HG02763 (cell line): Measurements from ENCODE around the gene PAX5.

Experiments used
- ATAC-seq: cut with Tn5 transposase; IDR thresholded peaks from one replicate; pipeline ENCODE4 v1.9.1; 2021; ENCODE audit warnings: mild to moderate bottlenecking, moderate library complexity; ENCODE audit not compliant: unreplicated experiment

The PAX5 gene

DNA sequence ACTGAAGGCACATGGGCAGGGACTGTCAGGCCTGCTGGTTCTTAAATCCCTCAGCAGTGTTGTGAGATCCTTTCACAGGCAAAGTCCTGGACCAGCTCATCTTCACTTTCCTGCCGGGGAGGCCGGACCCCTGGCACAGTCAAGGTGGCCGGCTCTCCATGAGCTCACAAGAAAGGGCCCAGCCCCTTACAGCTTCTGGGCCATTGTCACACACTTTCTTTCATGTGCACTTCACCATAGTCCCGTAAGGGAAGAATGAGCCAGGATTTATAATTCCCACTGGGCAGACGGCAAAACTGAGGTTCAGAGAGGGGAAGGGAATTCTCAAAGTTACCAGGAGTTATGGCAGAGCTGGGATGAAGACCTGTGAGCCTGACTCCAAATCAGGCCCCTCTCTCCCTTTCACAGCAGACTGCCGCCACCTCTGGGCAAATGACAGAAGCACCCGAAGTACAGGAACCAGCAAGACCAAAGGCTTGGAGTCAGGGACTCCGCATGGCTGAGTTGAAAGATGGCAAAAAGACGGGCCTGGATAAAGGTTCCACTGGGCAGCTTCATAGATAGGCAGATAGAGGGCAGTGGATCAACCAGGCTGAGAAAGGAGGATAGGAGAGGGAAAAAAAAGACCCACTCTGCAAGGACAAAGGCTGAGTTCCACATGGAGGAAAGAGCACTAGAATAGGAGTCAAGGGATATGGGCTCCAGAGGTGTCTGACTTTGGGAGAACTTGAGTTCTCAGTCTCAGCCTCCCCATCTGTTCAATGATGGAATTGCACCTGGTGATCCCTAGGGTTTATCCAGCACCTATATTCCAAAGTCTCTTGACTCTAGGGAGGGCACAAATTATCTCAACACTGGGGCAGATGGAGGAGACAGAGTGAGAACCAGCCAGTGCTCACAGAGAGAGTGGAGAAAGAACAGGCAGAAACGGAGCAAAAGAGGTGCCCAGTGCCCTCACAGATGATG lies 128.7 kb downstream of the PAX5 start:
- no peak for ATAC-seq

DNA sequence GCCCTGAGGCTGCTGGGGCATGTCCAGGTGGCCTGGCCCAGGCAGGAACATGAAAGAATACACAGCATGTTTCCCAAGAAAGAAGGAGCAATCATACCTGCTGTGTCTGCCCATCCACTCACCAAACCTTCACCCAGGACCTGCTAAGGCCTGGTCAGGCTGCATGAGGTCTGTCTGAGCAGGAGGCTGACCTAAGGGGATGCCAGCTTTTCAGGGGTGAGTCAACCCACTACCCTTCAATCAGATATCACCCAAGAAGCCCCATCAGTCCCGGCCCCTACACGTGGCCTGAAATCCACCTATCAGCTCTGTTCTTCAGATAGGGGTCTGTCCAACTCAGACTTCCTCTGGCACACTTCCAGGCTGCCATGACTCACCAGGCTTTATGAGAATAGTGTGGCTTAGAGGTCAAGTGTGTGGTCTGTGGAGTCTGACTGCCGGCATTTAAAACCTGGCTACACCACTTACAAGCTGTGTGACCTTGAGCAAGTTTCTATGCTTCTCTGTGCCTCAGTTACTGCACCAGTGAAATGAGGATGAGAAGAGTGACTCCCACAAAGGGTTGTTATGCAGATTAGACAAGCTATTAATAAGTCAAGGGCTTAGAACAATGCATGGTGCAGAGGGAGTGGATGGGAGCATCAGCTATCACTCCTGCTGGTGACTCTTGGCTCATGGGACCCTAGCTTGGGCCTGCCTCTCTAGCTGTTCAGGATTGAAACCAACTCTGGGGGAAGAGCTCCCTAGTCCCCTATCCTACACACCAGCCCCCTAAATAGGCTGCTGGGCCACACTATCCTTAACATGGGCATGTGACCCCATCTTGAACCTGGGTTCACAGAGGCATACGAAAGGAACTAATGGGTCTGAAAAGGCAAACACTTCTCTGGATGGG lies 130.3 kb downstream of the PAX5 start:
- ATAC-seq, result no peak

DNA sequence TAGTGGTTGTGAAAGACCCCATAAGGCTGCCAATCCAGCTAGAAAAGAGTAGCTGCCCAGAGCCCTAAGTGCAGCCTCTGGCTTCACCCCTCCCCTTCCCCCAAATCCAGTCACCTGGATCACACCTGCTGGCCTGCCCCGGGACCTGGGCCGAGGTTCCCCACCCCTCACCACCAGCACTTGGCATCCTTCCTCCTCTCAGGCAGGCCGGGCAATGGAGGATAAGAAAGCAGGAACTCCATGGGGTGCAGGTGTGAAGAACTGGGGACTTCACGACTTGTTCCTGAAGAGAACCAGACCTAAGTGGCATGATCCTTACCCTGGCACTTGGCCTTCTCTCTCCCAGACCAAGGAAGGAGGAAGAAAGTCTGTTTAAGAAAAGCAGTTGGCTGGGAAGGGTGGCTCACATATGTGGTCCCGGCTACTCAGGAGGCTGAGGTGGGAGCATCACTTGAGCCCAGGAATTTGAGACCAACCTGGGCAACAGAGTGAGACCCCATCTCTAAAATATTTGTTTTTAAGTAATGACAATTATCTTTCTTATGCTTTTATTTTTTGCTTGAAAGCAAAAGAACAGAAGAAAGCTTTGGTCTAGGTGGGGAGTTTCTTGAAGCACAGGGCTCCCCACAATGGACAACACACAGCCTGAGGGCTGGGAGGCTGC lies 131.1 kb downstream of the PAX5 start:
- no peak for ATAC-seq

- ATAC-seq, result no peak
These were observed 131.9 kb downstream of the PAX5 start for GRCh38 chr9:36902080-36902716.

DNA sequence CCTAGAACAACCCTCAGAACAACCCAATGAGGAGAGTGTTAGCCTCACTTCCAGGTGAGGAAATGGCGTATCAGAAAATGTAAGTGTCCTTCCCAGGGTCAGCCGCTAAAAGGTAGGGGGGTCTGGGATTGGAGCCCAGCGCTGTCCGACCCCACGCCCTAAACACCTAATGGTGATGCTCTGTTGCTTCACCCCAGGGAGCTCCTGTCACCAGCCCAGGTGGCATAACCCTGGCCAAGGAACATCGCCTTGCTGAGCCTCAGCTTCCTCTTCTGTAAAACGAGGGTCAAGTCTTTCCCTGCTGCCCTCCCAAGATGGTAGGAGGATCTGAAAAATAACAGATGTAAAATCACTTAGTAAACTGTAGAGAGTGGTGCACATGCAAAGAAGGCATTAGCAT lies 132.5 kb downstream of the PAX5 start:
- no peak for ATAC-seq

DNA sequence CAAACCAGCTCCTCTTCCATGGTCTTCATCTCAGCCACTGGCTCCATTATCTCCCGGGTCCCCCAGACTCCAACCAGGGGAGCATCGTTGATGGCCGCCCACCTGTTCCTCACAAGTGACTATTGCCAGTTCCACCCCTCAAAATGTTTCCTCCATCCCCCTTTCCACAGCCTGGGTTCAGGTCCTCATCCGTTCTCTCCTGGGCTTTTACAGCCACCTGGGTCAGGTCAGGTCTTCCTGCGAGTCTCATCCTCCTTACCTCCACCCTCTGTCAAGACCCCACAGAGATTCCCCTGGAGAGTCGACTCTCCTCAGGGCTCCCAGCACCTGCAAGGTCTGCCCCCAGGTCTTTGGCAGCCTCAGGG lies 133.2 kb downstream of the PAX5 start:
- no peak for ATAC-seq

DNA sequence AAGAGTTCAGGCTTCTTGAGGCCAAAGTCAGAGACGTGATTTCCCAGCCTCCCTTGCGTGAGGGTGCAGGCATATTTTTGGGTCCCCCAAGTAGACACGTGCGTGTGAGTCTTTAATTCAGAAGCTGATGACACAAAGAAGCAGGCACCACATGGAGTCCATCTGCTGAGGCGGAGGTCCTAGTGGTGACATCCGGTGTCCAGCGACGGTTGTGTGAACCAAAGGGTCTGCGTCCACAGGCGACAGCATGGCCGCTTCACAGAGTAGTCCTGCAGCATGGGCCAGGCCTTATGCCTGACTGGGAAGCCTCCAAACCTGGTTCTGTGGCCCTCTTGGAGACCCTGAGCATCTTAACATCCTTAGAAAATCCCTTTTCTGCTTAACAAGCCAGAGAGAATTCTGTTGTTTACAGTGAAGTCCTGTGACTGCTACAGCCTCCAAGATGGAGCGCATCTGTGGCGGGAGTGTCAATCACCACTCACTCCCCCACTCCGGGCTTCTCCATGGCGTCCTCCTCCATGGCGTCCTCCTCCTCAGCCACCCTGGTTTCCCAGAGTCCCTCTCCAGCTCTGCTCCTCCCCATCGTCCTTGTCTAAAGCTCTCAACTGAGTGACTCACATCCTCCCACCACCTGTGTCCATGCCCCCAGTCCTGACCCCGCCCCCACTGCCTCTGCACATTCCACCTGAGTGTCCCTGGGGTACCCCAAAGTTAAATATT lies 133.8 kb downstream of the PAX5 start:
- no peak for ATAC-seq

DNA sequence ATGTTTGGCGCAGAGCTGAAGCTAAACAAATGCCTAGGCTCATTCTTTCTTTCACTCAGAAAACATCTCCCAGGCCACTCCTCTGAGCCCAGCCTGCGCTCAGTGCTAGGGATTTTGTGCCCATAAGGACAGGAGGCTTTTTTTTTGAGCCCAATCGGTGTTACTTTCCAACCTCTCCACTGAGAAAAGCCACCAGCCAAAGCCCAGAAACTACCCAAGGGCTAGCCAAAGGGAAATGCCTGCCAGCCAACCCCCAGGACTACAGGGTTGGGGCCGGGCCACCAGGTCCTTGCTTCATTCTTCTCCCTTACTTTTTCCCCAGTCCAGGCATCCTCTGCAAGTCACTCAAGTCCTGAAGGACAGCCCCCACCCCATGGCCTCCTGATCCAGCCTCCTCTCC lies 134.7 kb downstream of the PAX5 start:
- ATAC-seq, result no peak

DNA sequence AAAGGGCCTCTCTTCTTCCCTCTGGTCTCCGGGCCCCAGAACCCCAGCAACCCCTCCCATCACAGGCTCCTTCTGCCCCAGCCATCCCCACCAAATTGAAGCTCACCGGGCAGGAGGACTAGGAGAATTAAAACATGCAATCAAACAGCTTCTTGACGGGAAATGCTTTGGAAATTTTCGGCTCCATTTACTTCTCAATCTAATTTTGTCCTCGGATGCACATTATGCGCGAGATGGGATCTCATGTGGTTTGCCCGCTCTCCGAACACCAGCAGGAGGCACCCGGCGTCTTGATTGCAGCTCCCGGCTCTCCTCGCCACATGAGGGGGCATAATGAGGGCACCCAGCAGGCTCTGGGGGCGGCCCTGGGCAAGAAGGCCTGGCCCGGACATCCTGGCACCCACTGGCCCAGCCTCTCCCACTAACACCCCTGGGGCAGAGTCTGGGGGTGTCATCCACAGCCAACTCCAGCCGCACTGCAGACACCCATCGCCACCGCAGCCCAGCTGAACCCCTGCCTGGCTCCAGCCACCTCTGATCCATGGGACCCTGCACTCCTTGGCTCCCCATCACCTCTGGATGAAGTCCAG lies 135.5 kb downstream of the PAX5 start:
- no peak for ATAC-seq

GRCh38 chr9:36897478-36897877 lies 136.6 kb downstream of the PAX5 start:
- no peak for ATAC-seq

DNA sequence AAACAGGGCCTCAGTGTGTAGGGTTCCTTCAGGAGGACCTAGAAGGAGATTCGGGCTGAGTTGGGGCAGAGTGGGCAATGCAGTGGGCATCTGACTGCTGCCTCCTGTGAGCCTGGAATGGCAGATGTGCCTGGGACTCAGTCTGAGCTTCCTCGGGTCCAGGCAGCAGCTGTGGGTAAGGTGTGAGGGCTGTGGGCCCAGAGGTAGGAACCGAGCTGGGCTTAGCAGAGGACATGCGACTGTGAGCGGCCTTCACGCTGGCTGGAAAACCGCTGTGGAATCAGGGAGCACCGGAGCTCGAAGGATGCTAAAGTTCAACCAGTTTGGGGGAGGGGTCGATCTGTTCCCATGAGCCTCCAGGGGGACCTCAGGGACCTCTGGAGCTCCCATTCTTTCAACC lies 137.0 kb downstream of the PAX5 start:
- ATAC-seq, result no peak

DNA sequence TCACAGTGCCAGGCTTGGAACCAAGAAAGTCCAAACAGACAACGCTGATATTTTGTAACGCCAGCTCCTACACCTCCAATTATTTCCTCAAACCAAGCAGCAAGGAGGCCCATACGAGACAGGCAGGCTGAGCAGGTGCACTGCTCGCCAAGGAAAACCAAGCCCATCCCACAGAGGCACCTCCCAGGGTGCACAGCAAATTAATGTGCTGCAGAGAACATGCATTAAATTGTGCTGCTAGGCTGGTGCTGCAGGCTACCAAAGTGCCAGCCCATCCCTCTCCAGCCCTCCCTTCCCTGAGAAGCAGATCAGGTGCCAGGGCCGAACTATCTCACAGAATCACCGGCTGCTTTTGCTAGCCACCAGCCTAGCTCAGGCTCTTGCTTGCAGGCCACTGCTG lies 137.8 kb downstream of the PAX5 start:
- no peak for ATAC-seq

GRCh38 chr9:36895744-36896260 lies 138.3 kb downstream of the PAX5 start:
- ATAC-seq, result no peak

GRCh38 chr9:36894695-36895310 lies 139.3 kb downstream of the PAX5 start:
- no peak for ATAC-seq

DNA sequence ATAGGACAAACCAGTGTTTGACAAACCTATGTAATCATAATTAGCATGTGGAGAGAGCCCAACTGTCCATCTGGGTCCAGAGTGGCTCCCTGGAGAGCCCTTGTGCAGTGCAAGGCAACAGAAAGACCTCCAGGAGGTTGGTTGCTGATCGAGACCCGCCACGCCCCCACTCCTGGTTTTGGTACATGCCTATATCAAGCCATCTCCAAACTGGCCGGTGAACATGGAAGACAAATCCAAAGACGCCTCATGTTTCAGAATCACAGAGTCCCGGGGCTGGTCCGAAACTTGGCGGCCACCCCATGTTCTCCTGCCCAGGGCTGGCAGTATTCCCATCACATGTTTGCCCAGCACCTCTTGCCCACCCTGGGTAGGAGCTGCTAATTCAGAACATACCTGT lies 140.2 kb downstream of the PAX5 start:
- no peak for ATAC-seq

DNA sequence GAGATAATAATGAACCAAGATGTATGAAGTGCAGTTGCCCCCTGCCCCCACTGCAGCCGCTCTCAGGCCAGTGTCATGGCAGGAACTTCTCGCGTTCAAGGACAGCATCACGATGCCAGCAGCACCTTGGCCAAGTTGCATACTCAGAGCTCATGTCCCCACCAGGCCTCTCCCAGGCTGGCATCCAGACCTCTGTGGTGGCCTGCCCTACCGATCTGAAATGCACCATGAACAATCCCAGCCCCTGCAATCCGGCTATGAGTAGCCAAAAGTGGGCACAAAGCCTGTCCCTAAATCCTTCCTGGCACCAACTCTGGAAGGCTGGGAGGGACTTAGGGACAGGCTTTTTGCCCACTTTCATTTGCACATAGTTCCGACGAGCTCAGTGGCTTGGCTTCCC lies 140.9 kb downstream of the PAX5 start:
- no peak for ATAC-seq

GRCh38 chr9:36892279-36892678 lies 141.8 kb downstream of the PAX5 start:
- no peak for ATAC-seq

- ATAC-seq, result no peak
These were observed 142.7 kb downstream of the PAX5 start for GRCh38 chr9:36891341-36891811.

DNA sequence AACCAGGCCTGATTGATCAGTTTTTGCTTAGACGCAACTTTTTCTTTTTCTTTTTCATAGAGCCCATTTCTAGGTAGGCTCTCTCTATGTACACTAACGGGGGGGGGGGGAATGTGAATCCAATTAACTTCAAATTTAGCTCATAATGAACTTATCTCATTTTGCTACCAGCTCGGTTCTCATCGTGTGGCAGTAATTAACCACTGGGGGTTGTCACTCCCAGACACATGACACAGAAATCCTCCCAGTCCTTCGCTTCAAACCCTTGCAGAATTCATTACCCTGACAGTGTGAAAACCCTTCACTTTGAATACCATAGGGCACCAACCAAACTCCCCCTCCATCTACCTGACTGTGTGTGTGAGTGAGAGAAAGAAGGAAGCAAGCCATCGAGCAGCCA lies 144.2 kb downstream of the PAX5 start:
- no peak for ATAC-seq
